Activated CD4-positive, CD25-positive, alpha-beta regulatory T cell treated with anti-CD3 and anti-CD28 coated beads, Interleukin-2, amount 50 U/mL, for 16 hours (primary cell): ENCODE results near the gene IL12RB2.
"Not testable (repeated sequence)": the region's sequence is repeated elsewhere in the genome, so short reads cannot be mapped to it uniquely, and the experiment has no call there.

ENCODE experiments used
- DNase-seq: peaks from one replicate; pipeline ENCODE4 v3.0.0-alpha.2; 2020; ENCODE audit warnings: low read depth, low spot score

IL12RB2 gene

DNA sequence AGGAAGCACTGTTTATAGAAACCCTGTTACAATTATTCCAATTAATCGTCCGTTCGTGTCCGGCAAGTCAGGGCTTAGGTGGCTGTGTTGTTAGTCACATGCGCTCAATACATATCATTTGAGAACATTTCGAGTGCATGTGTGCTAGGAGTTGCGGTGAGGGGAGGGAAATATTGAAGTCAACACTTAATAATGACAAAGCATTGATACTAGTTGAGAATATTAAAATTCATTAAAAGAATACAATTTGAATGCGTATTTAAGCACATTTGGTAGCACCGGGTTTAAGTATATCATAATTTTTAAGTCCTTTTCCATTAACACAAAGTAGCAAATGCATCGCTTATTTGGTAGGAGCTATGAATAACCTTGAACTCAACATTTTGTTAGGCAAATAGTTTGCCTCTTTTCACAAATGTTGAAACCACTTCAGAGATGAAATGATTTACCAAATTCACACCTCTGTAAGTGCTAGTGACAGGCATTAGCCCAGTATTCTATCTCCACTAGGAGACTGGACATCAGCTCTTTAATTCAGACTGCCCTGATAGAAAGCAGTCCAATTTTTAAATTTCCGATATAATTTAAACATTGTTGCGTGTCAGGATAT lies 123.6 kb downstream of the IL12RB2 start:
- DNase-seq: no peak

GRCh38 chr1:67431869-67432578 lies 124.4 kb downstream of the IL12RB2 start:
- no peak for DNase-seq

DNA sequence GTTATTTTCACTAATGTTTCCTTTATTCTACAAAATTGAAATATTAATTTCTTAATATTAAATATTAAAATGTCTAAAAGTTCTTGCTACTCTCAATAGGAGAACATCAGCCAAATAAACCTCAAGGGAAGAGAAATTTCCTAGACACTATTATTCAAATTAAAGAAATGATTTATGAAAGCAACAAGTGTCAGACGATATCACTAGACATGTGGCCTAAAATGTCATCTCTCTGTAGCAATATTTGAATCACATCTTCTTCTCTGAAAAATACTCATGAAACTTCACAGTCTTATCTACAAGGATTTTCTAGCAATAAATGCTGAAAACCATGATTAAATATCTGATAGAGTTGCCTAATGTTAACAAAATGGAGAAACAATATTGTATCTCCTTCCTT lies 125.1 kb downstream of the IL12RB2 start:
- DNase-seq: no peak

DNA sequence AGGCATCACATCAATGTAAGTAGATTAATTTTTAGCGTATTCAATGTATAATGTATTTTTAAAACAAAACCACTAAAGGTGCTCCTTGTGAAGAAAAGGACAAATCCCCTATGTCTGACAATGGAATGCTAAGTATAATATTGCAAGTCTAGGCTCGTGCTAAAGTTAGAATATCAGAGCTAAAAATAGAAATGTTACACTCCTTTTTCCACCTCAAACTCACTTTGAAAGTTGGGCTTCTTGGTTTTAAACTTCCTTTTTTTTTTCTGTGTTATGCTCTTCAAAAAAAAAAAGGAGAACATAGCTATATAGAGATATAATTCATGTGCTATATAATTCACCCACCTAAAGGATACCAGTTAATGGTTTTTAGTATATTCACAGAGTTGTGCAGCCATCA lies 126.2 kb downstream of the IL12RB2 start:
- DNase-seq: no peak

GRCh38 chr1:67434491-67434890 lies 126.8 kb downstream of the IL12RB2 start:
- DNase-seq: no peak

DNA sequence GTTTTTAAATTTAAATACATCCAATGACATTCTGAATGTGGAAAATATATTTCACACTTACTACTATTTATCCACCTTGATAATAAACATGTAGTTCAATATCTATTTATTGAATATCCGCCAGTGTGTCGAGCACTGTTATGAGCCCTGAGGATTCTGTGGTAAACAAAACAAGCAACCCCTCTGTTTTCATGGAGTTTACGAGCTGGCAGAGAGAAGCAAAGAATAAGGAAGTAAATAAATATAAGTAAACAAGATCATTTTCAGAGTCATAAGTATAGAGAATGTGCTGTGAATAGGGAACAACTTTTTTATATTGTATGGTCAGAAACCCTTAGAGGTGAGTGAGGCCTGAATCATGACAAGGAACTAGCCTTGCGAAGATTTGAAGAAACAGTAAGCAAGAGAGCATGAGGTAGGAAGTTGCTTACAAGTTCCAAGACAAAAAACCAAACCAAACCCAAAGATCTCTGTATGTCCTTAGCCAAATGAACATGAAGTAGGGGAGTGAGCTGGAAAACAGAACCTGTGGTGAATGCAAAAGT lies 128.9 kb downstream of the IL12RB2 start:
- DNase-seq: no peak

GRCh38 chr1:67437961-67438360 lies 130.3 kb downstream of the IL12RB2 start:
- DNase-seq: no peak

- no peak for DNase-seq
These were observed 131.8 kb downstream of the IL12RB2 start for GRCh38 chr1:67439277-67440029.

- DNase-seq: no peak
These were observed 132.7 kb downstream of the IL12RB2 start for GRCh38 chr1:67440339-67440738.

- DNase-seq: no peak
These were observed 133.5 kb downstream of the IL12RB2 start for GRCh38 chr1:67441183-67441582.

DNA sequence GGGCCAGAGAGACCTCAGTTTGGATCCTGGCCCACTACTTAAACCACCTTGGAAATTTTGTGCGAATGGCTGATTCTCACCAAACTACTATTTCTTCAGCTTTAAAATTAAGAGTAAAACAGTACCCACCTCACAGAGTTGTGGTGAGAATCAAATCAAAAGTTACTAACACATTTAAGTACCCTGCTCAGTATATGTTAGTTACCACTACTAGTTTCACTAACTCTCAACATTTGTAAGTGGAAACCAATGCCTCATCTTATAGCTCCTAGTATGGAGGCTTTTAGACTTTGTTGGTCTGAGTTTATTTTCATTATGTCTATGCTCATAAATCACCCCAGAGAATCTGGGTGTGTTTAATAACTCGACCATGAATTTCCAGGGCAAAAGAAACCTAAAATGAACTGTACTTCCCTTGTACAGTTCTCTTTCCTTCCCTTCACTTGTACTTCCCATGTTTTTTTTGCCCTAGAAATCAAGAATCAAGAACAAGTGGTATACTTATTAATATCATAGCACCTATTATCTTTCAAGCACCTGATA lies 134.1 kb downstream of the IL12RB2 start:
- no peak for DNase-seq

DNA sequence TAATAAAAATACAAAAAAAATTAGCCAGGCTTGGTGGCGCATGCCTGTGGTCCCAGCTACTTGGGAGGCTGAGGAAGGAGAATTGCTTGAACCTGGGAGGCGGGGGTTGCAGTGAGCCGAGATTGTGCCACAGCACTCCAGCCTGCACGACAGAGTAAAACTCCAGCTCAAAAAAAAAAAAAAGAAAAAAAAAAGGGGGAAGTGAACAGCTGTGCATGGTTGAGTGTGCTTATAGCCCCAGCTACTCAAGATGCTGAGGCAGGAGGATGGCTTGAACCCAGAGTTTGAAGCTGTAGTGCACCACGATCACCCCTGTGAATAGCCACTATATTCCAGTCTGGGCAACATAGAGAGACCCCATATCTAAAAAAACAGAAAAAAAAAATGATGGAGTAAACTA lies 138.3 kb downstream of the IL12RB2 start:
- not testable (repeated sequence) for DNase-seq
